ENCODE measurements around the gene GFRA4. TPM values are rescaled to one million over a fixed set of nuclear protein-coding genes. Genes with fewer than 3 reads are reported as not detected.

The GFRA4 gene
- polyA plus RNA-seq, 1 of the 3 experiments (the other 2 are of a cell fraction): not detected

- ChIA-PET POLR2A (no interaction called here), CTCF (interaction anchor here (0.8 to 2.2 kb wide), 4 partner anchors 16 to 127 kb away, joined by 3 to 7 read pairs (median 4); no protein-coding TSS in a partner anchor)
- no peak for TF ChIP-seq CHD2 (IDR thresholded peaks at IDR 0.05; ENCODE audit: low read length, partially characterized antibody)
- TF ChIP-seq NRF1 (IDR thresholded peaks at IDR 0.05; ENCODE audit: low read depth, low read length): no peak
- no peak for TF ChIP-seq SMC3 (IDR thresholded peaks at IDR 0.05; ENCODE audit: low read depth, low read length)
- TF ChIP-seq POLR2AphosphoS5 (IDR thresholded peaks at IDR 0.05; ENCODE audit: low read depth, low read length): no peak
- TF ChIP-seq PBX3 (IDR thresholded peaks at IDR 0.05): no peak
- no peak for TF ChIP-seq MAX (IDR thresholded peaks at IDR 0.05; ENCODE audit: low read depth)
- TF ChIP-seq YY1 (IDR thresholded peaks at IDR 0.05; ENCODE audit: low read depth): no peak
- no peak for TF ChIP-seq RCOR1 (IDR thresholded peaks at IDR 0.05; ENCODE audit: low read length)
- TF ChIP-seq RXRA (IDR thresholded peaks at IDR 0.05; ENCODE audit: borderline replicate concordance, low read depth): no peak
- TF ChIP-seq TAF1 (IDR thresholded peaks at IDR 0.05; ENCODE audit: borderline replicate concordance, low read depth, low read length): no peak
- no peak for TF ChIP-seq USF1 (IDR thresholded peaks at IDR 0.05; ENCODE audit: borderline replicate concordance, low read depth)
- TF ChIP-seq FOXM1 (IDR thresholded peaks at IDR 0.05; ENCODE audit: low read depth): no peak
- no peak for TF ChIP-seq FOXJ3 (CRISPR knock-in tag; IDR thresholded peaks at IDR 0.05)
- TF ChIP-seq GATA2 (CRISPR knock-in tag; IDR thresholded peaks at IDR 0.05): no peak
- TF ChIP-seq RFX5 (IDR thresholded peaks at IDR 0.05; ENCODE audit: low read length): no peak
- no peak for TF ChIP-seq EP300 (IDR thresholded peaks at IDR 0.05; ENCODE audit: borderline replicate concordance in 1 of 2, low read depth in 1 of 2, low read length in 1 of 2)
- no peak for TF ChIP-seq FOSL2 (IDR thresholded peaks at IDR 0.05; ENCODE audit: borderline replicate concordance, low read depth)
- no peak for TF ChIP-seq IRF3 (IDR thresholded peaks at IDR 0.05; ENCODE audit: low read depth, low read length)
- Histone ChIP-seq H3K27me3 (ENCODE audit: insufficient read depth) (peaks cover 41% of the 10 kb centered on the region), H3K9ac (no peak overlapping the region), H3K4me3 (ENCODE audit: low read depth in 2 of 2, low read length in 1 of 2) (no peak overlapping the region), H3K9me2 (no peaks in the 10 kb centered on the region), H4K20me1 (ENCODE audit: insufficient read depth) (no peaks in the 10 kb centered on the region), H3F3A (replicated peaks; ENCODE audit: insufficient read depth) (no peaks in the 10 kb centered on the region), H3K9me3 (no peaks in the 10 kb centered on the region), H3K27ac (ENCODE audit: low read depth in 2 of 2, low read length in 1 of 2) (no peak overlapping the region), H3K4me1 (ENCODE audit: control insufficient read depth in 1 of 2, insufficient read depth in 2 of 2, low read depth in 1 of 2, low read length in 1 of 2) (no peaks in the 10 kb centered on the region; a peak in 1 of 4 replicates), H3K4me2 (no peak overlapping the region), H3K36me3 (replicated peaks in 1 of 2; ENCODE audit: control insufficient read depth in 1 of 2, insufficient read depth in 2 of 2, low read length in 1 of 2) (no peaks in the 10 kb centered on the region), H2AFZ (ENCODE audit: low read depth) (no peak overlapping the region), H3K79me2 (ENCODE audit: insufficient read depth) (no peaks in the 10 kb centered on the region)
- WGBS (ENCODE audit: low lambda C conversion rate): 18% methylated on average over 44 of the region's 75 CpGs
- peak; percentile 53 for DNase-seq
These were observed 2.7 kb downstream of the GFRA4 start for GRCh38 chr20:3660262-3661059.
